Colonic mucosa (tissue), 4 donors: ENCODE measurements around the gene UGCG. TPM values are rescaled to one million over a fixed set of nuclear protein-coding genes. Genes with fewer than 3 reads are reported as not detected.
"Not testable (repeated sequence)": the region's sequence is repeated elsewhere in the genome, so short reads cannot be mapped to it uniquely, and the experiment has no call there.

Source experiments
- DNase-seq: peaks from one replicate; pipeline ENCODE4 v3.0.0-alpha.2; 2020
- H3K27ac ChIP-seq: fragments of 200-600 bp; one replicate; pipeline ENCODE4 v1.8.0; 2021
- H3K27me3 ChIP-seq: fragments of 200-600 bp; one replicate; pipeline ENCODE4 v1.8.0; 2021
- H3K36me3 ChIP-seq: fragments of 200-600 bp; one replicate; pipeline ENCODE4 v1.8.0; 2021
- H3K4me1 ChIP-seq: fragments of 200-600 bp; one replicate; pipeline ENCODE4 v1.8.0; 2021; ENCODE audit warnings: mild to moderate bottlenecking
- H3K4me3 ChIP-seq: fragments of 200-600 bp; one replicate; pipeline ENCODE4 v1.8.0; 2021
- H3K9ac ChIP-seq, 2 donors: one replicate each; pipeline ENCODE4 v1.7.0; 2013; ENCODE audit warnings: control low read depth in 2 of 2, low read depth in 2 of 2, low read length in 2 of 2
- H3K9me3 ChIP-seq: fragments of 200-600 bp; one replicate; pipeline ENCODE4 v1.8.0; 2021
- CTCF ChIP-seq: fragments of 200-600 bp; IDR thresholded peaks from one replicate; pipeline ENCODE4 v1.8.0; 2022; ENCODE audit warnings: antibody characterized with exemption, mild to moderate bottlenecking
- intact Hi-C: fragments of 100-400 bp; cut with DNase I; formaldehyde crosslinking; loops from one replicate; pipeline ENCODE4 v1.14.1; 2022
- total RNA-seq, 2 donors: library from RNA; stranded (reverse); fragmentation: NEBNext Ultra II Directional in 1 of 2; extraction: Animal tissue kit (Norgen Biotek cat#: 25700) in 1 of 2; gene quantifications; one replicate each; pipeline ENCODE4 v1.2.1, GENCODE V29; 2021
- donor health status: healthy.
- donor health status: DM: no; HTN: no; CAD: no.
- donor health status: DM: no; HTN: no; CAD: no.

The UGCG gene
- total RNA-seq, 2 donors from 2014 or later = 17.6 to 56.1 TPM

DNA sequence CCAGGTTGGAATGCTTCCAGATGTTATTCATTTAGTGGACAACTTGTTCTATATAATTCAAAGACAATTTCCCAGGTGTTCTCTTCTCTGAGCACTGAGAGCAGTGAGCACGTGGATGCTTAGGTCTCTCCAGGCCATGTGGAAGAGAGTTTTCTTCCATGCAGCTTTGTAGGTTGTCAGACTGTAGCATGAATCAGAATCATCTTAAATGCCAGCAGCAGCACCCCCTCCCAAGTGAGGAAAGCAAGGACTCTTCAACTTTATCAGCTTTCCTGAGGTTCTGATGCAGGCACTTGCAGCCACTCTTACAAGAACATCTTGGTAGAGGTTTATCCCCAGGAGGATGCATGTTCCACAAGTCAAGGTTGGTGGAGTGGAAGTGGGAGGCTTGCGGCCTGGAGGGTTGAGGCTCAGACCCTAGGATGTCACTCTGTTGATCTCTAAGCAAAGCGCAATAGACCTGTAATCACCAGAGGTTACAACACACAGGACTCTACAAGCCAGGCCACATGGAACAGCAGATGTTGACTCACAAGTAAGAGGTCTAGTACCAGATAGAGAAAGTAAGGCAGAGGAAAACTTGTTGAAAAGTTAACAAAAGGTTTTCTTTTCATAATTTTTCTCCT is 47.7 kb downstream of the UGCG start:
- H3K9me3 ChIP-seq = no peaks in the 10 kb centered on the region
- no peaks in the 10 kb centered on the region for H3K27me3 ChIP-seq
- DNase-seq = no peak
- intact Hi-C loops = no loop called here
- no peaks in the 10 kb centered on the region for H3K36me3 ChIP-seq
- no peak overlapping the region for H3K9ac ChIP-seq
- no peak overlapping the region for H3K4me3 ChIP-seq
- no peak overlapping the region for H3K27ac ChIP-seq
- no peak for TF ChIP-seq CTCF
- no peaks in the 10 kb centered on the region for H3K4me1 ChIP-seq

GRCh38 chr9:111945216-111945615 is 48.6 kb downstream of the UGCG start:
- H3K9me3 ChIP-seq = no peaks in the 10 kb centered on the region
- no peak for TF ChIP-seq CTCF
- DNase-seq = no peak
- no peak overlapping the region for H3K4me3 ChIP-seq
- intact Hi-C loops = no loop called here
- no peak overlapping the region for H3K27ac ChIP-seq
- H3K36me3 ChIP-seq = no peaks in the 10 kb centered on the region
- H3K9ac ChIP-seq = no peak overlapping the region
- no peaks in the 10 kb centered on the region for H3K27me3 ChIP-seq
- no peaks in the 10 kb centered on the region for H3K4me1 ChIP-seq

GRCh38 chr9:111948109-111948508 is 51.5 kb downstream of the UGCG start:
- intact Hi-C loops, DNase-seq, H3K4me1 ChIP-seq, H3K27me3 ChIP-seq, H3K27ac ChIP-seq, H3K4me3 ChIP-seq, H3K9me3 ChIP-seq, H3K36me3 ChIP-seq, H3K9ac ChIP-seq: not testable (repeated sequence)

GRCh38 chr9:111948951-111949350 is 52.3 kb downstream of the UGCG start:
- no peak overlapping the region for H3K27ac ChIP-seq
- DNase-seq = no peak
- H3K4me1 ChIP-seq = no peaks in the 10 kb centered on the region
- no peaks in the 10 kb centered on the region for H3K9me3 ChIP-seq
- no peaks in the 10 kb centered on the region for H3K27me3 ChIP-seq
- no peaks in the 10 kb centered on the region for H3K36me3 ChIP-seq
- TF ChIP-seq CTCF = no peak
- H3K9ac ChIP-seq = no peak overlapping the region
- intact Hi-C loops = no loop called here
- no peak overlapping the region for H3K4me3 ChIP-seq

- Histone ChIP-seq H3K4me3 (no peak overlapping the region), H3K27me3 (no peaks in the 10 kb centered on the region), H3K9me3 (no peaks in the 10 kb centered on the region), H3K27ac (no peak overlapping the region), H3K4me1 (no peaks in the 10 kb centered on the region), H3K36me3 (no peaks in the 10 kb centered on the region), H3K9ac (no peak overlapping the region)
- intact Hi-C loops = no loop called here
- DNase-seq = no peak
- no peak for TF ChIP-seq CTCF
These were observed 53.3 kb downstream of the UGCG start for GRCh38 chr9:111949919-111950318.

GRCh38 chr9:111952559-111952958 is 55.9 kb downstream of the UGCG start:
- TF ChIP-seq CTCF = no peak
- Histone ChIP-seq H3K9me3 (no peaks in the 10 kb centered on the region), H3K4me3 (no peak overlapping the region), H3K4me1 (no peaks in the 10 kb centered on the region), H3K36me3 (no peaks in the 10 kb centered on the region), H3K27me3 (no peaks in the 10 kb centered on the region), H3K27ac (no peak overlapping the region), H3K9ac (no peak overlapping the region)
- DNase-seq = no peak
- intact Hi-C loops = no loop called here
